ENCODE measurements around the gene RCAN1.

GRCh38 chr21:34603002-34603709 is 11.8 kb downstream of the RCAN1 start:
- TF ChIP-seq TAF1 (IDR thresholded peaks at IDR 0.05; ENCODE audit: borderline replicate concordance, insufficient read depth, low read length), result no peak
- TF ChIP-seq POLR2AphosphoS5 (IDR thresholded peaks at IDR 0.05; ENCODE audit: low read depth, low read length), result no peak
- TF ChIP-seq, protein P1, sequence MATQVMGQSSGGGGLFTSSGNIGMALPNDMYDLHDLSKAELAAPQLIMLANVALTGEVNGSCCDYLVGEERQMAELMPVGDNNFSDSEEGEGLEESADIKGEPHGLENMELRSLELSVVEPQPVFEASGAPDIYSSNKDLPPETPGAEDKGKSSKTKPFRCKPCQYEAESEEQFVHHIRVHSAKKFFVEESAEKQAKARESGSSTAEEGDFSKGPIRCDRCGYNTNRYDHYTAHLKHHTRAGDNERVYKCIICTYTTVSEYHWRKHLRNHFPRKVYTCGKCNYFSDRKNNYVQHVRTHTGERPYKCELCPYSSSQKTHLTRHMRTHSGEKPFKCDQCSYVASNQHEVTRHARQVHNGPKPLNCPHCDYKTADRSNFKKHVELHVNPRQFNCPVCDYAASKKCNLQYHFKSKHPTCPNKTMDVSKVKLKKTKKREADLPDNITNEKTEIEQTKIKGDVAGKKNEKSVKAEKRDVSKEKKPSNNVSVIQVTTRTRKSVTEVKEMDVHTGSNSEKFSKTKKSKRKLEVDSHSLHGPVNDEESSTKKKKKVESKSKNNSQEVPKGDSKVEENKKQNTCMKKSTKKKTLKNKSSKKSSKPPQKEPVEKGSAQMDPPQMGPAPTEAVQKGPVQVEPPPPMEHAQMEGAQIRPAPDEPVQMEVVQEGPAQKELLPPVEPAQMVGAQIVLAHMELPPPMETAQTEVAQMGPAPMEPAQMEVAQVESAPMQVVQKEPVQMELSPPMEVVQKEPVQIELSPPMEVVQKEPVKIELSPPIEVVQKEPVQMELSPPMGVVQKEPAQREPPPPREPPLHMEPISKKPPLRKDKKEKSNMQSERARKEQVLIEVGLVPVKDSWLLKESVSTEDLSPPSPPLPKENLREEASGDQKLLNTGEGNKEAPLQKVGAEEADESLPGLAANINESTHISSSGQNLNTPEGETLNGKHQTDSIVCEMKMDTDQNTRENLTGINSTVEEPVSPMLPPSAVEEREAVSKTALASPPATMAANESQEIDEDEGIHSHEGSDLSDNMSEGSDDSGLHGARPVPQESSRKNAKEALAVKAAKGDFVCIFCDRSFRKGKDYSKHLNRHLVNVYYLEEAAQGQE (IDR thresholded peaks at IDR 0.05; ENCODE audit: insufficient read depth in 1 of 2, low read depth in 2 of 2, low read length in 2 of 2), result no peak
- TF ChIP-seq SIN3A (IDR thresholded peaks at IDR 0.05; ENCODE audit: borderline replicate concordance, insufficient read depth, low read length), result no peak
